HuH-7 (cell line): ENCODE data around the gene B4GALT5.
A peak's percentile ranks its signal among the peaks of the same experiment; 100 is the strongest.
"Not testable (repeated sequence)": the region's sequence is repeated elsewhere in the genome, so short reads cannot be mapped to it uniquely, and the experiment has no call there.

ENCODE experiments used
- DNase-seq: peaks from one replicate; pipeline ENCODE4 v3.0.0; 2011; ENCODE audit warnings: low spot score

Gene B4GALT5

DNA sequence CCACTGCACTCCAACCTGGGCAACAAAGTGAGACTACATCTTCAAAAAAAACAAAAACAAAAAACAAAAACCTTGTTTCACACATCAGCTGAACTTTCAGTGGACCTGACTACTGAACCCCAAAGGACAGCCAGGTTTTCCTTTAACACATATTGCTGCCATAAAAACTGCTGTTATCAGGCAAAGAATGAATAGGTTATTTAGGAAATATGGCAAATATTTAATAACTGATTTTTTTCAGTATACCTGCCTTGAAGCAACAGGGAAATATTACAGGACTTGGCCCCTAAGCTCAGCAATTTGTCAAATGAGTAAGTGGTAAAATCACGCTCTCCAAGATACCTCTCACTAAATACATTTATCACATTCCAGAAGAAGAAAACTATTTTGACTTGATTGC, 34.0 kb downstream of the B4GALT5 start:
- no peak for DNase-seq

DNA sequence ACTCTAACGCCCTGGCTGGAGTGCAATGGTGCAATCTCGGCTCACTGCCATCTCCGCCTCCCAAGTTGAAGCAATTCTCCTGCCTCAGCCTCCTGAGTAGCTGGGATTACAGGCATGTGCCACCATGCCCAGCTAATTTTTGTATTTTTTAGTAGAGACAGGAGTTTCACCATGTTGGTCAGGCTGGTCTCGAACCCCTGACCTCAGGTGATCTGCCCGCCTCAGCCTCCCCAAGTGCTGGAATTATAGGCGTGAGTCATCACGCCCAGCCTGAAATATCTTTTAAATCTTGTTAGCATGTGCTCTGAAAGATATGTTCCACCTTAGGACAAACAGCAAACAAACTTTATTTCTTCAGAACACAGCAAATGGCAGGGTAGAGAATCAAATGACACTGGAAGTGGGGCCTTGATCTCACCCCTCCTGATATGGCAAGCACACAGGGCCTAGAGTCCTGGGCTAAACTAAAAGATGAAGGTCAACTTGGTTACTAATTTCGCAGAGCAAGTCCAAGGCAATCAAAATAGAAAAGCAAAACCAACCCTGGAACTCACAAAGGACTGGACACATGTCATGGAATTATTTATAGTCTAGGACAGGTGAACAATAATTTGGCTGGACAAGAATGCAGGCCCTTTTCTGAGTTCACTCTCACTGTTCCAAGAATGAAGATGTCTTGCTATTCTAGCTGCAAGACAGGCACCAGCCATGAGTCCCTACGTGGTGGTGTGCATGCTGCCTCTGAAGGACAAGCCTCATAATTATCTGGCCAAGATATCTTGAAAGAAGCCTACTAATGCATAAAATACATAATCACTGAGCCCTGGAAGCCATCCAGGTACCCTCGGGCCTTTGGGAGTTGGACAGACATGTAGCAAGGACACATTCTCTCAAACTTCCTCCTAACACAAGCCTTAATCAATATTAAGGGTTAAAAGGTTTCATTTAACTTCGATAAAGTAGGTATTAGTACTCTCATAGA, 35.6 kb downstream of the B4GALT5 start:
- no peak for DNase-seq

DNA sequence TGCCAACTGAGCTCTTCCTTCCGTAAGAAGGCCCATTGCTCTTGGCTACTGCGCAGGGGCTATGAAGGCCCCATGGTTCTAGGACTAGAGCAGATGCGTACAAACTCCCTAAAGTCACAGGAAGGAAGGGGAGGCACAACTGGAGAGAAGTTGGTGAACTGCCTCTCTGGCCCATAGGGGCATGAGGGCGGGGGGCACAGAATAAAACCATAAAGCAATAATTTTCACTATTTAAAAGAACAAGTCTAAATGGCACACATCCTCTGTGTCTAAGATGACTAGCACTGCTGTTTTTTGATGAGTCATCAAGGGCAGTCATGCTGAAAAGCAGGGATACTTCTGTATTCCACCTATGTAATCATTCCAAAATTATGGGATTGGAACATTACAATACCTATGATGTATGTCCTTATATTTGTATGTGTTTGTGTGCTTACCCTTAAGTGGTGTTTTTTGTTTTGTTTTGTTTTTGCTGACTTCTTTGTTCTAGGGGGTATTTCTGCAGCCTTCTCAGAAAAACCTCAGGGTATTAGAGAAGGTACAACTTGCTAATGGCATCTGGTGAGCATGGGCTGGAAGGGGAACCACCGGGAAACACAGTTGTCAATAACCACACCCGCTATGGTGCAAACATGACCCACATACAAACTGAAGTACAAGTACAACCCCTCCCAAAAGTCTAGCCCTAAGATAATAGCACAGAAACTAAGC, 36.9 kb downstream of the B4GALT5 start:
- no peak for DNase-seq

DNA sequence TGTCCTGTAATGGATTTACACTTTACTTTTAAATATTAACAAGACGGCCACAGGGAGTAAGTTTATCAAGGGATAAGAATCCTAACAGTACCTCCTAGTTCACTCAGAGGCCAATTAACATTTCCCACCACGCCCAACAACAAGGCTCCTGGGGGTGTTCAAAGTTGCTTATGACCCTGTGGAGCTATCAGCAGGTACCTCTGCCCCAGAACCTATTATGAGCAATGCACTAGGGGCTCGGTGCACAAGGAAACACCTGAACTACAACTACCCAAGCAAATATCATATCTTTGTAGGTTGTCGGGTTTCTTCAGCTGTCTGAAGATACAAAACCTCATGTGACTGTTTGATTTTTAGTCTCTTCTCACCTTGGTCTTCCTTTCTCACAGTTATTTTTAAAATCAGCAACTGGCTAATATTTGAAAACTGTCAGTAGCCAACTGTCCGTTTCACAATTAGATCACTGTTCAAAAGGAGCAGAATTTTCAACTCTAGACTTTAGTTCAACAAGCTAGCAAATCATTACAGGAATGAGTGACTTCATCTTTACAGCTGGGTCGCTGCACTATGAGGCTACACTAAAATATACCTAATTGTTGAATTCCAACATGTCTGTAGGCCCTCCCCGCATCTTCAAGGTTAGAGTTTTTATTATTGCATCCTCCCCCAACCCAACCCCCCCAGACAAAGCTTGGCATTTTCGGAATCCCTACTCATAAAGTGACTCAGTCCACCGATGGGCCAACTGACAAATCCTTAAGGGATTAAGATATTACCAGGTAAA, 38.1 kb downstream of the B4GALT5 start:
- no peak for DNase-seq

DNA sequence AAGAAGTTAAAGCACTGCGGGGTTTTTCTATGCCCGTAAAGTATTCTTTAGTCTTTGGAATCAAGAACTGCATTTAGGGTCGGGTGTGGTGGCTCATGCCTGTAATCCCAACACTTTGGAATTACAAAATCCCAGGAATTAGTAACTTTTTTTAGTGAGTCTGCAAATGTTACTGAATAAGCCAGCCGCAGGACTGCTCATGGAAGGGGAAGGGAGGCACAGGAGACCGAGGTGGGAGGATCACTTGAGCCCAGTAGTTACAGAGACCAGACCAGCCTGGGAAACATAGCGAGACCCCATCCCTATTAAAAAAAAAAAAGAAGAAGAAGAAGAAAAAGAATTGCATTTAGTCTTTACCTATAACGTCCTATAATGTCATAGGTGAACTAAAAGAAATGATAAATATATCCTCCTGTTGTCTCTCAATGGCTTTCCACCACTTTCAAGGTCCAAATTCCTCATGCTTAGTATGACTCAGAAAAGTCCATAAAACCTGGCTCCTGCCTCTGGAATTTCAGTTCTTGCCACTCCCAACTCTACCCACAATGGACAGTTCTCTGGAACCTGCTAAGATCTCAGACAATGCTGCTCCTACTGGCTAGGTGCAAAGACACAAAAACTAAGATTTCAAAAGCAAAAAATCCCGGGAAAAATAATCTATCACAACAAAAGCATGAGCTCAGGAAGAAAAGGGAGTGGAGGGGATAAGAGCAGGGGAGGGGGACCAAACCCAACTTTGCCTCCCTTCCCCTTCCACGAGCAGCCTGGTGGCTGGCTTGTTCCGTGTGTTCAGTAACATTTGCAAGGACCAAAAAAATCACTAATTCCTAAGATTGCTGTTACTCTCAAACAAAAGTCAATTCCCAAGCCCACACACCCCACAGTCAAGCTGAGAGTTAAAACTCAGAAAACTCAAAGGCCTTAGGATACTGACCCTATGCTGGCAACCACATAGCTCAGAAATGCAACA, 39.0 kb downstream of the B4GALT5 start:
- peak; percentile 63 for DNase-seq

DNA sequence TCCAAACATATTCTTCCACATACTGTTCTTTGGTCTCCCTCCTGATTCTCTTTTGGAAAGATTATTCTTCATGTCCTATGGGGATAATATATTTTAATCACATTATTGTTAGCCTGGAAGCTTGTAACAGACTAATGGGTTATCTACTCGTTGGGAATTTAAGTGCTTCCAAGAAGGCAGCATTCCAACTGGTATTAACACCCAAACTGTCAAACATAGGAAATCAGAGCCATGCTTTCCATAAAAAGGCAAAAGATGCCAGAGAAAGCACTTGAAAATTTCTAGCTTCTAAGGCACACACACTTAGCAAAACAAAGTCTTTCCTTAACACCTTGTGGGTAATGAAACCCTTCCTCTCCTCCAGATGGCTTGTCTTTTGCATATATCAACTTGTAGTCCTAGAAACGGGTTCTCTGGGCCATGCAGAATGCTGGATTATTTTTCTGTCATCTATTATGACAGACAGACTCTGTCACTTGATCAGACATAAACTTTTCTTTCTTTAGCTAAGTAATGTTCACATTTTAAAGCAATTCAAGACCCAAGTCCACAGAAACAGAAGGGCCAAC, 41.5 kb downstream of the B4GALT5 start:
- no peak for DNase-seq

DNA sequence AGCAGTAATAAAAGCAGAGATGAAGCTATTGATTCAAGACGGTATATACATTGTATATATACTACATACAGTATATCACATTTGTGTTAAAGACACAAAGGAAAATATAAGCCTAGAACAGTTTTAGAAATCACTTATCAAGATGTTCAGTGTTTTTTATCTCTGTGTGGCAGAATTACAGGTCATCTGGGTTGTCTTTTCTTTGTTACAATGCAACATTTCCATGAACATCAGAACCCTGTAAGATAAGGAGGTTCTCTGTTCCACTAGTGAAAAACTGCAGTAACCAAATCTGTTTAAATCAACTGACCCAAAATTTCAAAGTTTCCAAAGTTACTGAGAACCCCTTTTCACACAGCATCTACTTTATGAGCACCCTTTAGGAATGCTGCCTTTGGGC, 42.2 kb downstream of the B4GALT5 start:
- no peak for DNase-seq

DNA sequence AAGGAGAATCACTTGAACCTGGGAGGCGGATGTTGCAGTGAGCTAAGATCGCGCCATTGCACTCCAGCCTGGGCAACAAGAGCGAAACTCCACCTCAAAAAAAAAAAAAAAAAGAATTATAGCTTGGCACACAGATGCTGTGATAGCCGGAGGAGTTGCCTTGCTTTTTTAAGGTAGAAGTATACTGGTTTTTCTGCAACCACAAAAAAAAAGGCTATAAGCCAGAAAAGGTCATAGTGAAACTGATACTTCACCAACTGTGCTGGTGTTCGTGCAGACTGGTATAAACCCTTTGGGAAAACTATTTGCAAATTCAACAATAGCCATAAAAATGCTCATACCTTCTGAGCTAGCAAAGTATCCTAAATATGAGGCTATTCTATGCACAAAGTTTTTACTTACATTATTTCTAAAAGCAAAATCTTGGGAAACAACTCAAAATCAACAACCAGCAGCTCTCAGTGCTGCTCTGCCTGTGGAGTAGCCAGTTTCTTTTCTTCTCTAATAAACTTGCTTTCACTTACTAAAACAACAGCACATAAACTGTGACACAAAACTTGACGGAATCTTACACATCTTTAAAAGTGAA, 44.0 kb downstream of the B4GALT5 start:
- DNase-seq: no peak

DNA sequence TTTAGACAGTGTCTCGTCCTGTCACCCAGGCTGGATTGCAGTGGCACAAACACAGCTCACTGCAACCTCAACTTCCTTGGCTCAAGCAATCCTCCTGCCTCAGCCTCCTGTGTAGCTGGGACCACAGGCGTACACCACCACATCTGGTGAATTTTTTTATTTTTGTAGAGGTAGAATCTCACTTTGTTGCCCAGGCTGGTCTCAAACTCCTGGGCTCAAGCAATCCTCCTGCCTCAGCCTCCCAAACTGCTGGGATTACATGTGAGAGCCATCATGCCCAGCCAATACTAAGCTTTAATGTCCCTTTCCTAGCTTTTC, 44.8 kb downstream of the B4GALT5 start:
- DNase-seq: not testable (repeated sequence)

DNA sequence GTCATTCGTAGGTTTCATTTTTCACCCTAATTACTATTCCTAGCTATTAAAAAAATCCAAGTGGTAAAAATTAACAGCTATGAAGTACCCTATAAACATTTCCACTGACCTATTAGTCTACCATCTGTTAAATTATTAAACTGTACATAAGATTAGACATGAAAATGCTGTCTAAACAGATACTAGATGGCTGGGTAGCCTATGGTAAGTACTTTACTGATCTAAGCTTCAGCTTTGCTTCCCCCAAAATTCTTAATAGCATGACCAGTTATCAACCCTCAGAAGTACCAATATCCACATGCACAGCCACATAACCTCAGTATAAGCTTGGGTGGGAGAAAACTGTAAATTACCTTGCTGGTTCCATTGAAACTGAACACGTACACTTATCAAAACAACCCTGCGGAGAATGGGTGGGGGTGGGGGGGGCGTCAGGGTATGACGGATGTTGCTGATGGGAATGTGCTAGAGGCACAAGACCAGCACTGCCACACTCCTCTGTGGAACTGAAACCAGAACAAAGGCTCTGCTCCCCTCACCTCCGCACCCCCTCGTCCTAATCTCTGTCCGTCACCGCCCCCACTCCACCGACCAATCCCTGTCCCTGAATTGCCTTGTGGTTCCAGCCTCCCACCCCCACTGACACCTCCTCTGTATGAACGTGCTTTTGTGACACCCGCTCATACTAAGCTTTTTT, 45.3 kb downstream of the B4GALT5 start:
- no peak for DNase-seq

DNA sequence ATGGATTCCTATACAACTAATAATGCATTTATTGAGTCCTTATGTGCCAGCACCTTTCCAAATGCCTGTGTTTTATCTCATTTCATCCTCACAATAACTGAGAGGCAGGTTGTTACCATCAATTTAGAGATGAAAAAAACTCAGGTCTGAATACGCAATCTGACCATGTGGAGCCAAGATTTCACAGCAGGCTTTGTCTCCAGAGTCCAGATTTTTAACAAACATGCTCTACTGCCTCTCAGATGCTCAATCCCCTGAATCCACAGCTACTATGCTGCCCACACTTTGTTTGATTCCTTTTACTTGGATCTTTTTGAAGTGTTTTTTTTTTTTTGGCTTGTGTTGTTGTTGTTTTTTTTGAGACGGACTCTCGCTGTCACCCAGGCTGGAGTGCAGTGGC, 46.8 kb downstream of the B4GALT5 start:
- no peak for DNase-seq

DNA sequence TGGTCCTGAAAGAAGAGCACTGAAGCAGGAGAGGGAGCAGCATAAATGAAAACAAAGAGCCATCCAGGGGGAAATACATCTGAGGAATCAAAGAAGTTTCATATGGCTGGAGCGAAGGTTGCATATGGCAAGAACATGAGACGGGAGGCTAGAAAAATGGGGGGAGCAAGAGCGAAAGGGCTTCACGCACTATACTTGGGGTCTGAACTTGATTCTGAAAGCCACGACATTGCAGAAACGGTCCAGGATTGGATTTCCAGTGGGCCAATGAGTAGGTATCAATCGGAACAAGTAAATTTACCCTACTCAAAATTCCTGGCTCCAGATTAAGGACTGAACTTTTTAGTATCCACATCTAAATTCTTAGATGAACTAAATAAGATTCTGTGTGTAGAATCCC, 47.9 kb downstream of the B4GALT5 start:
- DNase-seq: no peak

DNA sequence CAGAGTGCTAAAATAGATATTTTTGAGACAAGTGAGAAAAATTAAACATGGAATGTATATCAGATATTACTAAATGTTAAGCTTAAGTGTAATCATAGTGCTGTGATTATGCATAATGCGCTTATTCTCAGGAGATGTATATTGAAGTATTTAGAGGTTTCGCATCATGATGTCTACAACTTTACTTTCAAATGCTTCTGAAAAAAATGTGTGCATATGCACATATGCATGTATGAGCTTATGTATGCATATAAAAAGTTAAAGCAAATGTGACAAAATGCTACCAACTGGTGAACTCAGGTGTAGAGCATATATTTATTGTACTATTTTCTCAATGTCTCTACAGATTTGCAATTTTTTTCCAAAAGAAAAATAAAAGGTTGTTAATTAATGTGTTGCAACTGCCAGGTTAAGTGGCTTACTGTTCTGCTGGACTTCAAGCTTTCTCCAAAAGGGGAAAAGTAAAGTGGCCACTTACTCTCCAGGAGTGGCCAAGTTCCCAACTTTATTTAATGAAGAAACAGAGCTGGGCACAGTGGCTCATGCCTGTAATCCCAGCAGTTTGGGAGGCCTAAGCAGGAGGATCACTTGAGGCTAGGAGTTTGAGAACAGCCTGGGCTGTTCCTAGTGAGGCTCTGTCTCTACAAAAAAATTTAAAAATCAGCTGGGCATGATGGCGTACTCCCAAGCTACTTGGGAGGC, 48.9 kb downstream of the B4GALT5 start:
- no peak for DNase-seq

DNA sequence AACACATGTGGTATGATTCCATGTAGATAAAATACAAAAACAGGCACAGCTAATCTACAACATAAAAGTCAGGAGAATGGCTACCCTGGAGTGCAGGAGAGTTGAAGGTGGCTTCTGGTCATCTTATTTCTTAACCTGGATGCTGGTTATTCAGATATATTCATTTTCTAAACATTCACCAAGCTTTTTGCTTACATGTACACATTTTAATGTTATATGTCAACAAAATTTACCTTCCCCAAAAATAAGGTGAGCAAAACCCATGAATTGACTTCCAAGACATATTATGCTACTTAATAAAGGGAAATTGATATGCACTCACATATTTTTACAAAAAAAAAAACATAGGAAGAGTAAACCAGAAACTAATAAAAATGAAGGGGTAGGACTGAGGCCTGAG, 50.6 kb downstream of the B4GALT5 start:
- no peak for DNase-seq

DNA sequence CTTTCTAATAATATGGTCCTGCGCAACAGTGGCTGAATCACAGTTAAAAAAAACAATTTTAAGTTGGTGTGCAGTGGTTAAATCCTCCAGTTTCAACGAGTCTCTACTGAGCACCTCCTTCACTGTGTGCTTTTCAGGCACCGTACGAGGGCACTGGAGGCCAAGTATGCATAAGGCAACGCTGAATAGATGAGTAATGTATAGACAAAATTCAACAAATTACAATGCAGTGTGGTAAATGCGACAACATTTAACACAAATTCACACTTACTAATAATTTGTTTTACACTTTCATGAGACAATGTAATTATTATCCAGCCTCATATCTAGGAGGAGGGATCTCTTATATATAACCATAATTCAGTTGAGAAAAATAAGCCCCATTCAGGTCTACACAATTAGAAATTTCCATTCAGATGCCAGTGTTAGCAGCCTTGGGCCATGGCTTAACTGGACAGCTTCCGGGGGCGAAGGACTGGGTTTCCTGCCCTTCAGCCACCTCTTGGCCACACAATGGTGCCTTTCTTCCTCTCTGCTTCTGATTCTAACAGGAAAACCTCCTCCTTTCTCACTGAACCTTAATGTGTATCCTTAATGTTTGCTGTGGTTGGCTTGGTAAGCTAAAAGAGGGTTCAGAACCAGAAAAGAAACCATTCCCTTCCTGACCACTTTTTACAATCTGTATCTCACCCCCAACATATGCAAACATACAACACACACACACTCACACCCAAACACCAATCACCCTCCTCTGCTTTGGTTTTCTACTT, 51.9 kb downstream of the B4GALT5 start:
- DNase-seq: no peak

DNA sequence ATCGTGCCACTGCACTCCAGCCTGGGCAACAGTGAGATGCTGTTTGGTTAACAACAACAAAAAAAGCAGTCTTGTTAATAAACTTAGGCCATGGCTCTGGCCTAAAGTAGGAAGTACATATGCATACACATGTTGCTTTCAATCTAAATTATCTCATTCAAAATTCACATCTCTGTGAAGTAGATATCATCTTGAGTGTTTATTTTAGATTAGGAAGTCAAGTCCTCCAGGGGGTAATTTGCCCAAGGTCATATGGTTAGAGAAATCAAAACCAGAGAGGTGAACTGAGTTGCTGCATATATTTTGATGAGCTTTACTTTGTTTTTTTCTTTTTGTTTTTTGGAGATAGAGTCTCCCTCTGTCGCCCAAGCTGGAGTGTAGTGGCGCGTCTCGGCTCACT, 52.8 kb downstream of the B4GALT5 start:
- no peak for DNase-seq

DNA sequence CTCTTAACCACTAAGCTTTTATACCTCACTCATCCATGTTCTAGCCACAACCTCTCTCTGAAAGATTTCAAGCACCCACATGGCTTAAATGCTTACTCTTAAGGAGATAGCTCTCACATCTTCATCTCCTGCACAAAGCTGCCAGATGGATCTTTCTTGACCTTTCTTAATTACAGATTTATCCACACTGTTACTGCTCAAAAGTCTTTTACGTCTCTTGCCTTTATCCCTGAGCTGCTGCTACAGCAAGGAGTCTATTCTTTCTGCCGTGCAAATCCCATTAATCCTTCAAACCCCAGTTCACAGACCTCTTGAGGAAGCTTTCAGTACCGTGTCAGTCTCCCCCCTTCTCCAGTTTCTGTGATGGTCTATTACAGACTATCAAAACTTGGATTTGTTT, 54.6 kb downstream of the B4GALT5 start:
- DNase-seq: no peak

DNA sequence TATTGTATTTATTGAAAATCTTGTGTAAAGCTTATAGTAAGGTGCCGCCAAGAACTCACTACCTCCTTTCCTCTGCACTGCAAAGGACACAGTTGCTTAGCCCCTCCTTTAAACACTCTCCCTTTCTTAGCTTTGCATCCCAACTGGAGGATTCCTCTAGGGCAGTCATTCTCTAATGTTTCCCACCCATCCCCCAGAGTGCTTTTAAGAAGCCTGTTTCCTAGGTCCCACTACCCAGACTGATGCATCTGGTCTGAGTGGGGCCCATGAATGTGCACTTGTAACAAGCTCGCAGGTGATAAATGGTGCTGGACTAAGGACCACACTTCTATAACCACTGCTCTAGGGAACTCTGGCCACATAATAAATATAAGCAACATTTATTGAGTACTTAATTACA, 55.2 kb downstream of the B4GALT5 start:
- DNase-seq: no peak
